ENCODE results near the gene FAM222B. TPM values are rescaled to one million over a fixed set of nuclear protein-coding genes. Genes with fewer than 3 reads are reported as not detected.
A peak's percentile ranks its signal among the peaks of the same experiment; 100 is the strongest.

The FAM222B gene
- total and polyA plus RNA-seq, 9 of the 15 experiments (the other 6 are each of a cell fraction or from before 2014, with no cell fraction given): 4.0 to 34.6 (median 7.5) TPM

DNA sequence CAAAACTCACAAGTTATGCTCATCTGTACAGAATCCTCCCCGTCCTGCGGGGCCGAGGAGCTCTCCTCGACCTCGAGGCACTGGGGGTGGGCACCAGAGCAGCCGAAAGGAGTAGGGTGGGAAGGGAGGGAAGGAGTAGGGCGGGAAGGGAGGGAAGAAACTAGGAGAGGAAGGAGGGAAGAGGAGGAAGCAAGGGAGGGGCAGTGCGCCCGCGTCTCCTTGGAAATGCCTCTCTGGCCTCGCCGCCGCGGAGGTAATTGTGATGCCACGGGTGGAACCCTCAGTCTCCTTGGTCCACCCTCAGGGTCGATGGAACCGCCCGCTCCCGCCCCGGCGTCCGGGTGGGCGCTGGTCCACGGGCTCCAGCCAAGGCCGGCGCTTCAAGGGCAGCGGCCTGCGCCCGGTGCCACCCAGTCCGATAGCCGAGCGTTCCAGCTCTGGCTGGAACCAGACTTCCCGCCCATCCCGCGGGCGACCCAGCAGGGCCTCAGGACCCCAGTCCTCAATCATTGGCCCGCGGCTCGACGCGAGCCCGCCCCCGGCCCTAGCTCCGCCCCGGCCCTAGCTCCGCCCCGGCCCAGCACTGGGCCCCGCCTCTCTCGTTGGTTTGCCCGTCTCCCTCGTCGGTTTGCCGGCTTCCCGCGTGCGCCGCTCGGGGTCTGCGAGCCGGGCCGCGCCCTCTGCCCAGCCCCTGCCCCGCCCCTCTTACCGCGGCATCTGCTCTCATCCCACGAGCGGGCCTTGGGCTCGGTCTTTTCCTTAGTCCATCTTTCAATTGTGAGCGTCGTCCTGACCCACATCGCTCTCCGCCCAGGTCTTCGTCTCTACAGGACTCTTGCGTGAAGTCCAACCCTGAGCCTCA is 131.5 kb downstream of the FAM222B start:
- in situ Hi-C loops (cut with MboI) (no loop called here), intact Hi-C loops (cut with micrococcal nuclease) (loop anchor here (1.0 to 2.0 kb wide), 2 partner anchors 8 to 64 kb away; partner anchors contain the start of gene RPL23A)
- FAIRE-seq (peak; percentile 69), DNase-seq (ENCODE audit: extremely low read depth in 1 of 4, low spot score in 3 of 4) (peak; percentile 96 to 98 (median 98)), ATAC-seq (peak; percentile 93)
- 2% methylated on average over 43 of the region's 74 CpGs for WGBS (ENCODE audit: insufficient coverage, low coverage, missing lambda C conversion rate)
- peak overlapping the region; percentile 88 for H3K27ac ChIP-seq (ENCODE audit: extremely low read depth, low read depth, low read length)
- peak overlapping the region; percentile 79 to 93 for H3K9ac ChIP-seq (ENCODE audit: insufficient read depth in 1 of 2, low read depth in 2 of 2, low read length in 2 of 2)
- no peaks in the 10 kb centered on the region for H4K20me1 ChIP-seq (replicated peaks; ENCODE audit: control insufficient read depth, insufficient read depth, low read length)
- 0 out of 5 replicates have a peak, but pooled peaks cover 0 to 11% of the 10 kb centered on the region in 2 experiments for H3K27me3 ChIP-seq (ENCODE audit: control insufficient read depth in 2 of 2, insufficient read depth in 2 of 2, low read length in 2 of 2)
- peaks cover 13% of the 10 kb centered on the region for H3K79me2 ChIP-seq (ENCODE audit: control insufficient read depth, insufficient read depth, low read length)
- H3K36me3 ChIP-seq (ENCODE audit: control insufficient read depth, insufficient read depth, low read length): no peaks in the 10 kb centered on the region
- 0 out of 2 replicates have a peak, but pooled peaks cover 2% of the 10 kb centered on the region for H3K9me3 ChIP-seq (replicated peaks; ENCODE audit: control insufficient read depth, insufficient read depth, low read depth, low read length)
- H3K4me2 ChIP-seq (ENCODE audit: insufficient read depth, low read length): peak overlapping the region; percentile 99
- BruUV-seq (replicated peaks): no TSS peak
- peaks cover 16 to 34% of the 10 kb centered on the region in 2 experiments for H3K4me1 ChIP-seq (replicated peaks in 1 of 2; ENCODE audit: control insufficient read depth in 2 of 2, insufficient read depth in 2 of 2, low read length in 2 of 2)
- CTCF ChIA-PET (ENCODE audit: low intra/inter-chr PET ratio): no interaction called here
- H2AFZ ChIP-seq (ENCODE audit: low read depth, low read length): peak overlapping the region; percentile 85
- peak overlapping the region; percentile 71 for H3K4me3 ChIP-seq
- POLR2A ChIA-PET: interaction anchor here (0.6 to 8.7 kb wide), 23 partner anchors 8 to 171 kb away, joined by 3 to 133 read pairs (median 6); partner anchors contain the start of genes BLTP2, RPL23A, SDF2 and SUPT6H
- H3K9me1 ChIP-seq (ENCODE audit: control insufficient read depth, insufficient read depth, low read length): no peaks in the 10 kb centered on the region
- TF ChIP-seq ZNF77 (CRISPR knock-in tag; IDR thresholded peaks at IDR 0.05): no peak
- no peak for TF ChIP-seq BDP1 (IDR thresholded peaks at IDR 0.05; ENCODE audit: insufficient read depth, insufficient read length)
- no peak for TF ChIP-seq PTRF (tag; IDR thresholded peaks at IDR 0.05)
- TF ChIP-seq ELF4 (CRISPR knock-in tag; IDR thresholded peaks at IDR 0.05): 0 out of 2 replicates have a peak, but pooled peaks have one; percentile 4
- TF ChIP-seq SAFB2 (IDR thresholded peaks at IDR 0.05; ENCODE audit: borderline replicate concordance, low read depth, low read length, severe bottlenecking): no peak
- TF ChIP-seq TCF7 (IDR thresholded peaks at IDR 0.05; ENCODE audit: borderline replicate concordance): no peak
- peak; percentile 89 for TF ChIP-seq ZBTB43 (CRISPR knock-in tag; IDR thresholded peaks at IDR 0.05)
- TF ChIP-seq TOE1 (IDR thresholded peaks at IDR 0.05; ENCODE audit: borderline replicate concordance): 0 out of 2 replicates have a peak, but pooled peaks have one; percentile 21
- TF ChIP-seq TOE1 (CRISPR knock-in tag; IDR thresholded peaks at IDR 0.05; ENCODE audit: borderline replicate concordance, low read depth): 0 out of 2 replicates have a peak, but pooled peaks have one; percentile 67
- no peak for TF ChIP-seq NFIX (CRISPR knock-in tag; IDR thresholded peaks at IDR 0.05; ENCODE audit: low read depth)
- TF ChIP-seq PATZ1 (CRISPR knock-in tag; IDR thresholded peaks at IDR 0.05; ENCODE audit: borderline replicate concordance): no peak
- no peak for TF ChIP-seq MAFK (IDR thresholded peaks at IDR 0.05; ENCODE audit: low read length)
- no peak for TF ChIP-seq PYGO2 (tag; IDR thresholded peaks at IDR 0.05)
- TF ChIP-seq NCOA1 (IDR thresholded peaks at IDR 0.05; ENCODE audit: low read depth): no peak; the same call in 1 of the 2 replicates
- TF ChIP-seq EWSR1 (IDR thresholded peaks at IDR 0.05; ENCODE audit: borderline replicate concordance, low read depth, partially characterized antibody): no peak
- TF ChIP-seq ZNF274 (IDR thresholded peaks at IDR 0.05; ENCODE audit: borderline replicate concordance, low read depth, low read length): no peak
- TF ChIP-seq GTF2E2 (tag; IDR thresholded peaks at IDR 0.05): 0 out of 2 replicates have a peak, but pooled peaks have one; percentile 38

Measured in K562 (cell line).